ENCODE measurements around the gene S100A14.
A peak's percentile ranks its signal among the peaks of the same experiment; 100 is the strongest.

Gene S100A14

GRCh38 chr1:153636312-153636711, 20.2 kb upstream of the S100A14 start:
- DNase-seq = no peak

- no peak for DNase-seq
Observed at GRCh38 chr1:153635872-153636271, 19.7 kb upstream of the S100A14 start.

- DNase-seq = peak; percentile 97
Observed at GRCh38 chr1:153633754-153634665, 17.9 kb upstream of the S100A14 start, which contains the start of gene CHTOP. TSS of gene CHTOP (plus strand) at chr1:153634066. CDS start at chr1:153636589, 2,523 bp downstream.

GRCh38 chr1:153633161-153633753, 17.1 kb upstream of the S100A14 start:
- no peak for DNase-seq

- DNase-seq = no peak
Observed at GRCh38 chr1:153631047-153632022, 15.2 kb upstream of the S100A14 start.

- no peak for DNase-seq
Observed at GRCh38 chr1:153630384-153630783, 14.3 kb upstream of the S100A14 start.

GRCh38 chr1:153629971-153630370, 13.8 kb upstream of the S100A14 start:
- DNase-seq = no peak

GRCh38 chr1:153629343-153629665, 13.2 kb upstream of the S100A14 start:
- DNase-seq = no peak

- DNase-seq = no peak
Observed at GRCh38 chr1:153628638-153629342, 12.7 kb upstream of the S100A14 start.

GRCh38 chr1:153627715-153628626, 11.8 kb upstream of the S100A14 start, which contains the start of gene S100A1:
TSS of gene S100A1 (plus strand) at chr1:153628434. CDS start at chr1:153630522, 2,088 bp downstream.
- no peak for DNase-seq

GRCh38 chr1:153626904-153627714, 11.0 kb upstream of the S100A14 start, which contains the start of gene S100A13:
TSS of gene S100A13 (minus strand) at chr1:153627505. CDS start at chr1:153626472, 1,033 bp downstream.
- no peak for DNase-seq

GRCh38 chr1:153626477-153626903, 10.4 kb upstream of the S100A14 start:
- no peak for DNase-seq

- no peak for DNase-seq
Observed at GRCh38 chr1:153624965-153625611, 9.0 kb upstream of the S100A14 start.

GRCh38 chr1:153623101-153623500, 7.0 kb upstream of the S100A14 start:
- DNase-seq = no peak

GRCh38 chr1:153619171-153619570, 3.0 kb upstream of the S100A14 start:
- DNase-seq = no peak

- no peak for DNase-seq
Observed at GRCh38 chr1:153617663-153618062, 1.5 kb upstream of the S100A14 start.

GRCh38 chr1:153616917-153617311, 789 bp upstream of the S100A14 start:
- DNase-seq = no peak

- DNase-seq = no peak
Observed at GRCh38 chr1:153615406-153615805, 719 bp downstream of the S100A14 start.

- no peak for DNase-seq
Observed at GRCh38 chr1:153614906-153615305, 1.2 kb downstream of the S100A14 start.

Measured in activated CD4-positive, alpha-beta T cell treated with anti-CD3 and anti-CD28 coated beads for 1 hour (primary cell).